K562 (cell line): ENCODE data around the gene HNRNPF. TPM values are rescaled to one million over a fixed set of nuclear protein-coding genes. Genes with fewer than 3 reads are reported as not detected.

ENCODE experiments used
- ARID1B ChIP-seq: fragments of 450-650 bp; IDR thresholded peaks from 2 replicates; pipeline ENCODE4 v1.6.1; 2016; ENCODE audit warnings: antibody characterized with exemption, mild to moderate bottlenecking, inconsistent platforms
- CBX8 ChIP-seq: fragments of 200-600 bp; sonication (generic); IDR thresholded peaks from 2 replicates; pipeline ENCODE4 v1.6.1; 2012; ENCODE audit warnings: borderline replicate concordance, mixed run types, low read depth, mild to moderate bottlenecking, moderate library complexity, mixed read lengths, low read length, control low read depth, inconsistent platforms; ENCODE audit not compliant: poor library complexity, severe bottlenecking; ENCODE audit errors: extremely low read depth
- FOSL1 ChIP-seq: fragments of 200-800 bp; sonication (Bioruptor generic); conservative IDR thresholded peaks from 2 replicates; pipeline ENCODE4 v1.6.1; 2016; ENCODE audit warnings: missing genetic modification characterization, missing compliant biosample characterization
- GABPB2 ChIP-seq: fragments of 250-450 bp; sonication (Bioruptor Pico); conservative IDR thresholded peaks from 2 replicates; pipeline ENCODE4 v1.5.1; 2021; ENCODE audit warnings: mild to moderate bottlenecking
- MTA3 ChIP-seq: fragments of 450-650 bp; formaldehyde crosslinking; IDR thresholded peaks from 2 replicates; pipeline ENCODE4 v1.6.1; 2017; ENCODE audit warnings: mild to moderate bottlenecking, borderline replicate concordance
- NR2C1 ChIP-seq, 2 experiments: fragments of 450-650 bp; IDR thresholded peaks; 2 replicates each; pipeline ENCODE4 v1.6.1; 2017; ENCODE audit warnings: mild to moderate bottlenecking in 2 of 2, antibody characterized with exemption in 1 of 2, inconsistent platforms in 1 of 2, missing compliant biosample characterization in 1 of 2, missing genetic modification characterization in 1 of 2
- PHB ChIP-seq: fragments of 250-450 bp; sonication (Bioruptor Pico); IDR thresholded peaks from 2 replicates; pipeline ENCODE4 v1.5.0; 2021
- RUNX1 ChIP-seq: sonication (generic); IDR thresholded peaks from 2 replicates; pipeline ENCODE4 v1.6.1; 2016; ENCODE audit warnings: antibody characterized with exemption, low read depth
- THAP12 ChIP-seq: fragments of 250-450 bp; sonication (Bioruptor Pico); IDR thresholded peaks from 2 replicates; pipeline ENCODE4 v1.9.0; 2021; ENCODE audit warnings: mild to moderate bottlenecking, inconsistent platforms
- polyA plus RNA-seq, 8 experiments: library from polyadenylated mRNA; depleted of rRNA in 4 of 8; stranded (reverse) in 5 of 8; unstranded in 3 of 8; fragments of >200 nt; fragmentation: Nextera tagmentation in 2 of 8; fragmentation: Illumina TruSeq in 1 of 8; extraction: Ambion mirVana in 2 of 8; extraction: Trizol in 1 of 8; gene quantifications; 2 replicates each; pipeline versions ENCODE4 v1.2.1 to v1.2.3, GENCODE V29; 2011 to 2014; ENCODE audit warnings: inconsistent platforms in 1 of 8, missing spikeins in 1 of 8
- total RNA-seq, 7 experiments: library from RNA; depleted of rRNA in 6 of 7; stranded (reverse); fragments of >200 nt in 6 of 7; fragmentation: Illumina TruSeq in 2 of 7; extraction: Trizol in 2 of 7; gene quantifications; 2 replicates each; pipeline versions ENCODE4 v1.2.1 to v1.2.3, GENCODE V29; 2011 to 2021; ENCODE audit warnings: low replicate concordance in 1 of 7
- TF ChIP-seq, protein P1 (sequence below): fragments of 250-450 bp; sonication (Bioruptor Pico); IDR thresholded peaks from 2 replicates; pipeline ENCODE4 v1.4.0; 2020
- TF ChIP-seq, protein P2 (sequence below), 2 experiments: fragments of 450-650 bp in 1 of 2; sonication (generic) in 1 of 2; formaldehyde crosslinking; conservative IDR thresholded peaks; 2 replicates each; pipeline versions ENCODE4 v1.4.0 to v1.8.1; 2020 to 2022; ENCODE audit warnings: mild to moderate bottlenecking in 1 of 2, missing genetic modification reagents in 1 of 2
- TF ChIP-seq, protein P3 (sequence below): IDR thresholded peaks from 2 replicates; pipeline ENCODE4 v1.6.1; 2014; ENCODE audit warnings: antibody characterized with exemption
- TF ChIP-seq, protein P4 (sequence below), 3 experiments: fragments of 200-800 bp in 1 of 3; sonication (Bioruptor generic) in 1 of 3; sonication (generic) in 1 of 3; formaldehyde crosslinking in 1 of 3; IDR thresholded peaks; 2 replicates each; pipeline versions ENCODE4 v1.6.1 to v1.8.0; 2016 to 2022; ENCODE audit warnings: mild to moderate bottlenecking in 2 of 3, missing compliant biosample characterization in 2 of 3, missing genetic modification characterization in 2 of 3, missing genetic modification reagents in 1 of 3

Gene HNRNPF
- total and polyA plus RNA-seq, 9 of the 15 experiments (the other 6 are each of a cell fraction or from before 2014, with no cell fraction given): 192 to 489 (median 416) TPM

GRCh38 chr10:43409385-43410109 is 561 bp upstream of the HNRNPF start (continued):
- TF ChIP-seq, protein P1, sequence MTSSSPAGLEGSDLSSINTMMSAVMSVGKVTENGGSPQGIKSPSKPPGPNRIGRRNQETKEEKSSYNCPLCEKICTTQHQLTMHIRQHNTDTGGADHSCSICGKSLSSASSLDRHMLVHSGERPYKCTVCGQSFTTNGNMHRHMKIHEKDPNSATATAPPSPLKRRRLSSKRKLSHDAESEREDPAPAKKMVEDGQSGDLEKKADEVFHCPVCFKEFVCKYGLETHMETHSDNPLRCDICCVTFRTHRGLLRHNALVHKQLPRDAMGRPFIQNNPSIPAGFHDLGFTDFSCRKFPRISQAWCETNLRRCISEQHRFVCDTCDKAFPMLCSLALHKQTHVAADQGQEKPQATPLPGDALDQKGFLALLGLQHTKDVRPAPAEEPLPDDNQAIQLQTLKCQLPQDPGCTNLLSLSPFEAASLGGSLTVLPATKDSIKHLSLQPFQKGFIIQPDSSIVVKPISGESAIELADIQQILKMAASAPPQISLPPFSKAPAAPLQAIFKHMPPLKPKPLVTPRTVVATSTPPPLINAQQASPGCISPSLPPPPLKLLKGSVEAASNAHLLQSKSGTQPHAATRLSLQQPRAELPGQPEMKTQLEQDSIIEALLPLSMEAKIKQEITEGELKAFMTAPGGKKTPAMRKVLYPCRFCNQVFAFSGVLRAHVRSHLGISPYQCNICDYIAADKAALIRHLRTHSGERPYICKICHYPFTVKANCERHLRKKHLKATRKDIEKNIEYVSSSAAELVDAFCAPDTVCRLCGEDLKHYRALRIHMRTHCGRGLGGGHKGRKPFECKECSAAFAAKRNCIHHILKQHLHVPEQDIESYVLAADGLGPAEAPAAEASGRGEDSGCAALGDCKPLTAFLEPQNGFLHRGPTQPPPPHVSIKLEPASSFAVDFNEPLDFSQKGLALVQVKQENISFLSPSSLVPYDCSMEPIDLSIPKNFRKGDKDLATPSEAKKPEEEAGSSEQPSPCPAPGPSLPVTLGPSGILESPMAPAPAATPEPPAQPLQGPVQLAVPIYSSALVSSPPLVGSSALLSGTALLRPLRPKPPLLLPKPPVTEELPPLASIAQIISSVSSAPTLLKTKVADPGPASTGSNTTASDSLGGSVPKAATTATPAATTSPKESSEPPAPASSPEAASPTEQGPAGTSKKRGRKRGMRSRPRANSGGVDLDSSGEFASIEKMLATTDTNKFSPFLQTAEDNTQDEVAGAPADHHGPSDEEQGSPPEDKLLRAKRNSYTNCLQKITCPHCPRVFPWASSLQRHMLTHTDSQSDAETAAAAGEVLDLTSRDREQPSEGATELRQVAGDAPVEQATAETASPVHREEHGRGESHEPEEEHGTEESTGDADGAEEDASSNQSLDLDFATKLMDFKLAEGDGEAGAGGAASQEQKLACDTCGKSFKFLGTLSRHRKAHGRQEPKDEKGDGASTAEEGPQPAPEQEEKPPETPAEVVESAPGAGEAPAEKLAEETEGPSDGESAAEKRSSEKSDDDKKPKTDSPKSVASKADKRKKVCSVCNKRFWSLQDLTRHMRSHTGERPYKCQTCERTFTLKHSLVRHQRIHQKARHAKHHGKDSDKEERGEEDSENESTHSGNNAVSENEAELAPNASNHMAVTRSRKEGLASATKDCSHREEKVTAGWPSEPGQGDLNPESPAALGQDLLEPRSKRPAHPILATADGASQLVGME (CRISPR knock-in tag): 0 out of 2 replicates have a peak, but pooled peaks have one; percentile 68
- peak; percentile 52; the same call in 1 of the 2 replicates for TF ChIP-seq PHB (CRISPR knock-in tag)
- peak; percentile 6; the same call in 1 of the 2 replicates for TF ChIP-seq FOSL1 (tag)
- TF ChIP-seq NR2C1 (IDR thresholded peaks at IDR 0.05): no peak
- peak; percentile 33 for TF ChIP-seq NR2C1 (tag; IDR thresholded peaks at IDR 0.05)
- TF ChIP-seq MTA3: no peak
- TF ChIP-seq, protein P2, sequence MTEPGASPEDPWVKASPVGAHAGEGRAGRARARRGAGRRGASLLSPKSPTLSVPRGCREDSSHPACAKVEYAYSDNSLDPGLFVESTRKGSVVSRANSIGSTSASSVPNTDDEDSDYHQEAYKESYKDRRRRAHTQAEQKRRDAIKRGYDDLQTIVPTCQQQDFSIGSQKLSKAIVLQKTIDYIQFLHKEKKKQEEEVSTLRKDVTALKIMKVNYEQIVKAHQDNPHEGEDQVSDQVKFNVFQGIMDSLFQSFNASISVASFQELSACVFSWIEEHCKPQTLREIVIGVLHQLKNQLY (CRISPR knock-in tag; conservative IDR thresholded peaks at IDR 0.05): 0 out of 4 replicates have a peak, but pooled peaks of 1 of the 2 experiments have one; percentile 15
- TF ChIP-seq GABPB2: no peak
- TF ChIP-seq, protein P3, sequence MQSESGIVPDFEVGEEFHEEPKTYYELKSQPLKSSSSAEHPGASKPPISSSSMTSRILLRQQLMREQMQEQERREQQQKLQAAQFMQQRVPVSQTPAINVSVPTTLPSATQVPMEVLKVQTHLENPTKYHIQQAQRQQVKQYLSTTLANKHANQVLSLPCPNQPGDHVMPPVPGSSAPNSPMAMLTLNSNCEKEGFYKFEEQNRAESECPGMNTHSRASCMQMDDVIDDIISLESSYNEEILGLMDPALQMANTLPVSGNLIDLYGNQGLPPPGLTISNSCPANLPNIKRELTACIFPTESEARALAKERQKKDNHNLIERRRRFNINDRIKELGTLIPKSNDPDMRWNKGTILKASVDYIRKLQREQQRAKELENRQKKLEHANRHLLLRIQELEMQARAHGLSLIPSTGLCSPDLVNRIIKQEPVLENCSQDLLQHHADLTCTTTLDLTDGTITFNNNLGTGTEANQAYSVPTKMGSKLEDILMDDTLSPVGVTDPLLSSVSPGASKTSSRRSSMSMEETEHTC: no peak
- peak; percentile 30; the same call in 1 of the 2 replicates for TF ChIP-seq THAP12 (CRISPR knock-in tag)
- TF ChIP-seq RUNX1: 0 out of 2 replicates have a peak, but pooled peaks have one; percentile 16
- TF ChIP-seq, protein P4, sequence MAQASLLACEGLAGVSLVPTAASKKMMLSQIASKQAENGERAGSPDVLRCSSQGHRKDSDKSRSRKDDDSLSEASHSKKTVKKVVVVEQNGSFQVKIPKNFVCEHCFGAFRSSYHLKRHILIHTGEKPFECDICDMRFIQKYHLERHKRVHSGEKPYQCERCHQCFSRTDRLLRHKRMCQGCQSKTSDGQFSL (CRISPR knock-in tag; IDR thresholded peaks at IDR 0.05): no peak
- TF ChIP-seq, protein P4 (tag; IDR thresholded peaks at IDR 0.05): peak in 1 of 2 experiments; percentile 29; a peak in 1 of 4 replicates
- peak; percentile 66 for TF ChIP-seq ARID1B
- no peak for TF ChIP-seq CBX8
